Liver (tissue), 9 donors: ENCODE measurements around the gene ATP2B2. TPM values are rescaled to one million over a fixed set of nuclear protein-coding genes. Genes with fewer than 3 reads are reported as not detected.

Experiments used
- DNase-seq: peaks from one replicate; pipeline ENCODE4 v3.0.0-alpha.2; 2017; ENCODE audit warnings: low spot score
- H3K27ac ChIP-seq, 2 donors: one replicate each; pipeline ENCODE4 v1.7.0; 2013; ENCODE audit warnings: inconsistent platforms in 2 of 2, low read length in 2 of 2, control low read depth in 1 of 2, low read depth in 1 of 2, mild to moderate bottlenecking in 1 of 2
- H3K27me3 ChIP-seq, 4 donors: one replicate each; pipeline versions ENCODE4 v1.6.1 to v1.7.0; 2013; ENCODE audit warnings: low read length in 3 of 4, inconsistent platforms in 1 of 4, mild to moderate bottlenecking in 1 of 4, moderate library complexity in 1 of 4; ENCODE audit not compliant: control insufficient read depth in 4 of 4, insufficient read depth in 4 of 4
- H3K36me3 ChIP-seq, 4 donors: one replicate each; pipeline versions ENCODE4 v1.6.1 to v1.7.0; 2013; ENCODE audit warnings: low read length in 3 of 4, mild to moderate bottlenecking in 3 of 4, low read depth in 1 of 4, moderate library complexity in 1 of 4; ENCODE audit not compliant: control insufficient read depth in 4 of 4, insufficient read depth in 3 of 4
- H3K4me1 ChIP-seq, 4 donors: one replicate each; pipeline versions ENCODE4 v1.6.1 to v1.7.0; 2013; ENCODE audit warnings: low read length in 3 of 4, mild to moderate bottlenecking in 3 of 4, moderate library complexity in 1 of 4; ENCODE audit not compliant: control insufficient read depth in 4 of 4, insufficient read depth in 4 of 4
- H3K4me3 ChIP-seq, 3 donors: one replicate each; pipeline versions ENCODE4 v1.6.1 to v1.7.0; 2013; ENCODE audit warnings: low read length in 3 of 3, control low read depth in 1 of 3, low read depth in 1 of 3, mild to moderate bottlenecking in 1 of 3
- H3K9ac ChIP-seq, 2 donors: one replicate each; pipeline ENCODE4 v1.7.0; 2013; ENCODE audit warnings: low read length in 2 of 2, mild to moderate bottlenecking in 2 of 2, moderate library complexity in 2 of 2, control low read depth in 1 of 2, low read depth in 1 of 2
- H3K9me3 ChIP-seq, 4 donors: one replicate each; pipeline versions ENCODE4 v1.6.1 to v1.7.0; 2013; ENCODE audit warnings: low read length in 3 of 4; ENCODE audit not compliant: control insufficient read depth in 4 of 4
- CTCF ChIP-seq: fragments of 150-350 bp; IDR thresholded peaks from 2 replicates; pipeline ENCODE4 v1.5.1; 2017; ENCODE audit warnings: improper control_type of control experiment, low read depth, low read length; ENCODE audit not compliant: missing input control
- EGR1 ChIP-seq, 2 donors: IDR thresholded peaks; 2 replicates each; pipeline ENCODE4 v1.6.1; 2016 to 2018; ENCODE audit warnings: antibody characterized with exemption in 2 of 2, low read depth in 2 of 2
- FOXA1 ChIP-seq: IDR thresholded peaks from 2 replicates; pipeline ENCODE4 v1.6.1; 2016; ENCODE audit warnings: antibody characterized with exemption
- FOXA2 ChIP-seq: IDR thresholded peaks from 2 replicates; pipeline ENCODE4 v1.6.1; 2016; ENCODE audit warnings: antibody characterized with exemption
- GABPA ChIP-seq, 2 donors: IDR thresholded peaks in 1 of 2; conservative IDR thresholded peaks in 1 of 2; 2 replicates each; pipeline ENCODE4 v1.6.1; 2016; ENCODE audit warnings: antibody characterized with exemption in 2 of 2, mild to moderate bottlenecking in 1 of 2, moderate library complexity in 1 of 2
- HNF4A ChIP-seq, 2 donors: conservative IDR thresholded peaks; 2 replicates each; pipeline ENCODE4 v1.6.1; 2016; ENCODE audit warnings: antibody characterized with exemption in 2 of 2, mild to moderate bottlenecking in 2 of 2
- HNF4G ChIP-seq: IDR thresholded peaks from 2 replicates; pipeline ENCODE4 v1.6.1; 2016; ENCODE audit warnings: antibody characterized with exemption
- JUND ChIP-seq, 2 donors: IDR thresholded peaks; 2 replicates each; pipeline ENCODE4 v1.6.1; 2016; ENCODE audit warnings: antibody characterized with exemption in 2 of 2
- NR2F2 ChIP-seq: IDR thresholded peaks from 2 replicates; pipeline ENCODE4 v1.6.1; 2016; ENCODE audit warnings: antibody characterized with exemption
- RAD21 ChIP-seq, 2 donors: IDR thresholded peaks; 2 replicates each; pipeline ENCODE4 v1.6.1; 2016; ENCODE audit warnings: antibody characterized with exemption in 2 of 2, mild to moderate bottlenecking in 2 of 2
- RXRA ChIP-seq, 2 donors: IDR thresholded peaks; 2 replicates each; pipeline ENCODE4 v1.6.1; 2017 to 2018; ENCODE audit warnings: antibody characterized with exemption in 2 of 2, mild to moderate bottlenecking in 1 of 2
- SP1 ChIP-seq: IDR thresholded peaks from 2 replicates; pipeline ENCODE4 v1.6.1; 2018; ENCODE audit warnings: antibody characterized with exemption, mild to moderate bottlenecking
- TAF1 ChIP-seq: conservative IDR thresholded peaks from 2 replicates; pipeline ENCODE4 v1.6.1; 2016; ENCODE audit warnings: antibody characterized with exemption, mild to moderate bottlenecking
- YY1 ChIP-seq: IDR thresholded peaks from 2 replicates; pipeline ENCODE4 v1.6.1; 2016; ENCODE audit warnings: antibody characterized with exemption, mild to moderate bottlenecking
- ZBTB33 ChIP-seq: IDR thresholded peaks from 2 replicates; pipeline ENCODE4 v1.6.1; 2016; ENCODE audit warnings: antibody characterized with exemption
- WGBS: extraction: QIAGEN DNeasy Blood & Tissue Kit; methylation state at CpG from one replicate; pipeline ENCODE4 v1.1.7; 2013; 5-methylcytosine and 5-hydroxymethylcytosine counted together
- polyA plus RNA-seq, 2 donors: library from polyadenylated mRNA; stranded (reverse) in 1 of 2; unstranded in 1 of 2; fragments of 200-250 nt in 1 of 2; fragments of >200 nt in 1 of 2; fragmentation: Nextera tagmentation in 1 of 2; extraction: Ambion mirVana in 1 of 2; gene quantifications; one replicate each; pipeline versions ENCODE4 v1.2.1 to v1.2.3, GENCODE V29; 2013 to 2015
- total RNA-seq, 2 donors: library from RNA; depleted of rRNA; stranded (reverse); fragments of >200 nt; gene quantifications; one replicate each; pipeline ENCODE4 v1.2.3, GENCODE V29; 2014
- TF ChIP-seq, protein P1 (sequence below): IDR thresholded peaks from 2 replicates; pipeline ENCODE4 v1.6.1; 2016; ENCODE audit warnings: antibody characterized with exemption
- TF ChIP-seq, protein P2 (sequence below): IDR thresholded peaks from 2 replicates; pipeline ENCODE4 v1.6.1; 2016; ENCODE audit warnings: antibody characterized with exemption
- TF ChIP-seq, protein P3 (sequence below): IDR thresholded peaks from 2 replicates; pipeline ENCODE4 v1.6.1; 2016; ENCODE audit warnings: antibody characterized with exemption, mild to moderate bottlenecking
- donor health status: healthy.
- donor health status: healthy.
- donor health status: healthy.
- donor health status: healthy.
- donor health status: healthy.

Gene ATP2B2
- total and polyA plus RNA-seq, 4 donors, result 10.4 to 27.8 (median 20.7) TPM

DNA sequence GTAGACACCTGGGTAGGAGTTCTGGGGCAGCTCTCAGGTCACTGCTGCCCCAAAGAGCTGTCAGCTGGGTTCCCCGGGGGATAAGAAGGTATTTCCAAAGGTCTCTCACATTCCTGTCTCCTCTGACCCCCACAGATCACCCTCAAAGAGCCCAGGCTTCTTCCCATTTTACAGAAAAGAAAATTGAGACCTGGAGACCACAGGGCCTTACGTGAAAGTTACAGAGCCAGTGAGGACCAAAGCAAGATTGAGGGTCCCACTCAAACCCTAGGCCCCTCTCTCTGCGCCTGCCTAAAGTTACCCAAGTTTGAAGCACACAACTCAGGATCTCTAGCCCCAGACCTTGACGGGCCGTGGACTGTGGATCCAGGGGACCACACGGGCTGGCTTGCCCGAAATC lies 3.9 kb upstream of the ATP2B2 start:
- DNase-seq, result no peak
- Histone ChIP-seq H3K9ac (no peak overlapping the region), H3K27me3 (no peaks in the 10 kb centered on the region)

GRCh38 chr3:10508619-10509260 lies 3.4 kb upstream of the ATP2B2 start:
- no peaks in the 10 kb centered on the region for H3K9me3 ChIP-seq
- 44% methylated on average over 6 of the region's 6 CpGs for WGBS
- peak; percentile 57 for DNase-seq
- no peaks in the 10 kb centered on the region for H3K27me3 ChIP-seq
- peak overlapping the region; percentile 86 to 88 for H3K27ac ChIP-seq
- H3K36me3 ChIP-seq, result no peaks in the 10 kb centered on the region
- peaks cover 12 to 54% (median 41%) of the 10 kb centered on the region in 4 donors for H3K4me1 ChIP-seq
- H3K4me3 ChIP-seq, result no peak overlapping the region
- no peak overlapping the region for H3K9ac ChIP-seq
- TF ChIP-seq YY1 (peak; percentile 87), ZBTB33 (peak; percentile 90), NR2F2 (peak; percentile 98), HNF4G (peak; percentile 73), JUND (IDR thresholded peaks at IDR 0.05) (peak; percentile 57 to 94), FOXA2 (peak; percentile 76), FOXA1 (peak; percentile 86), CTCF (no peak), SP1 (peak; percentile 93), EGR1 (IDR thresholded peaks at IDR 0.05; ENCODE audit: low read depth in 2 of 2) (peak; percentile 79 to 94), HNF4A (conservative IDR thresholded peaks at IDR 0.05) (peak; percentile 93 to 98), RXRA (IDR thresholded peaks at IDR 0.05) (peak; percentile 98 to 100), GABPA (IDR thresholded peaks at IDR 0.05 in 1 of 2, conservative IDR thresholded peaks at IDR 0.05 in 1 of 2) (no peak), RAD21 (IDR thresholded peaks at IDR 0.05) (peak; percentile 64 to 74)
- TF ChIP-seq, protein P1, sequence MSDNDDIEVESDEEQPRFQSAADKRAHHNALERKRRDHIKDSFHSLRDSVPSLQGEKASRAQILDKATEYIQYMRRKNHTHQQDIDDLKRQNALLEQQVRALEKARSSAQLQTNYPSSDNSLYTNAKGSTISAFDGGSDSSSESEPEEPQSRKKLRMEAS, result peak; percentile 100
- TF ChIP-seq, protein P2, sequence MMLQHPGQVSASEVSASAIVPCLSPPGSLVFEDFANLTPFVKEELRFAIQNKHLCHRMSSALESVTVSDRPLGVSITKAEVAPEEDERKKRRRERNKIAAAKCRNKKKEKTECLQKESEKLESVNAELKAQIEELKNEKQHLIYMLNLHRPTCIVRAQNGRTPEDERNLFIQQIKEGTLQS, result peak; percentile 63
- TF ChIP-seq, protein P3, sequence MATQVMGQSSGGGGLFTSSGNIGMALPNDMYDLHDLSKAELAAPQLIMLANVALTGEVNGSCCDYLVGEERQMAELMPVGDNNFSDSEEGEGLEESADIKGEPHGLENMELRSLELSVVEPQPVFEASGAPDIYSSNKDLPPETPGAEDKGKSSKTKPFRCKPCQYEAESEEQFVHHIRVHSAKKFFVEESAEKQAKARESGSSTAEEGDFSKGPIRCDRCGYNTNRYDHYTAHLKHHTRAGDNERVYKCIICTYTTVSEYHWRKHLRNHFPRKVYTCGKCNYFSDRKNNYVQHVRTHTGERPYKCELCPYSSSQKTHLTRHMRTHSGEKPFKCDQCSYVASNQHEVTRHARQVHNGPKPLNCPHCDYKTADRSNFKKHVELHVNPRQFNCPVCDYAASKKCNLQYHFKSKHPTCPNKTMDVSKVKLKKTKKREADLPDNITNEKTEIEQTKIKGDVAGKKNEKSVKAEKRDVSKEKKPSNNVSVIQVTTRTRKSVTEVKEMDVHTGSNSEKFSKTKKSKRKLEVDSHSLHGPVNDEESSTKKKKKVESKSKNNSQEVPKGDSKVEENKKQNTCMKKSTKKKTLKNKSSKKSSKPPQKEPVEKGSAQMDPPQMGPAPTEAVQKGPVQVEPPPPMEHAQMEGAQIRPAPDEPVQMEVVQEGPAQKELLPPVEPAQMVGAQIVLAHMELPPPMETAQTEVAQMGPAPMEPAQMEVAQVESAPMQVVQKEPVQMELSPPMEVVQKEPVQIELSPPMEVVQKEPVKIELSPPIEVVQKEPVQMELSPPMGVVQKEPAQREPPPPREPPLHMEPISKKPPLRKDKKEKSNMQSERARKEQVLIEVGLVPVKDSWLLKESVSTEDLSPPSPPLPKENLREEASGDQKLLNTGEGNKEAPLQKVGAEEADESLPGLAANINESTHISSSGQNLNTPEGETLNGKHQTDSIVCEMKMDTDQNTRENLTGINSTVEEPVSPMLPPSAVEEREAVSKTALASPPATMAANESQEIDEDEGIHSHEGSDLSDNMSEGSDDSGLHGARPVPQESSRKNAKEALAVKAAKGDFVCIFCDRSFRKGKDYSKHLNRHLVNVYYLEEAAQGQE, result peak; percentile 87

More for the DNA sequence above, 3.9 kb upstream of the ATP2B2 start:
- Histone ChIP-seq H3K27ac (peak overlapping the region; percentile 86 to 88), H3K9me3 (no peaks in the 10 kb centered on the region), H3K36me3 (no peaks in the 10 kb centered on the region), H3K4me1 (peaks cover 12 to 49% (median 36%) of the 10 kb centered on the region in 4 donors), H3K4me3 (no peak overlapping the region)
- WGBS, result 92% methylated on average over 7 of the region's 7 CpGs
- no peak for TF ChIP-seq YY1
- no peak for TF ChIP-seq FOXA2
- TF ChIP-seq, protein P2, result no peak
- TF ChIP-seq TAF1, result no peak
- TF ChIP-seq ZBTB33, result no peak
- TF ChIP-seq SP1, result no peak
- no peak for TF ChIP-seq EGR1 (IDR thresholded peaks at IDR 0.05; ENCODE audit: low read depth in 2 of 2)
- no peak for TF ChIP-seq NR2F2
- no peak for TF ChIP-seq GABPA (IDR thresholded peaks at IDR 0.05 in 1 of 2, conservative IDR thresholded peaks at IDR 0.05 in 1 of 2)
